Neural crest cell (in vitro differentiated cells): Measurements from ENCODE around the gene ABCA6. TPM values are rescaled to one million over a fixed set of nuclear protein-coding genes. Genes with fewer than 3 reads are reported as not detected.

Experiments
- DNase-seq: peaks from one replicate; pipeline ENCODE4 v3.0.0; 2021; ENCODE audit warnings: low read depth, mixed read lengths, low spot score
- H3K27ac Mint-ChIP-seq: one replicate; pipeline ENCODE4 v1.8.0; 2021; ENCODE audit warnings: mild to moderate bottlenecking, mixed read lengths; ENCODE audit not compliant: unreplicated experiment
- H3K27me3 Mint-ChIP-seq: 2 replicates; pipeline ENCODE4 v1.8.0; 2021; ENCODE audit warnings: low read depth, mild to moderate bottlenecking, mixed read lengths
- H3K36me3 Mint-ChIP-seq: 2 replicates; pipeline ENCODE4 v1.8.0; 2021; ENCODE audit warnings: low read depth, mild to moderate bottlenecking, mixed read lengths
- H3K4me1 Mint-ChIP-seq: 2 replicates; pipeline ENCODE4 v1.8.0; 2021; ENCODE audit warnings: mixed read lengths
- H3K4me3 Mint-ChIP-seq: one replicate; pipeline ENCODE4 v1.8.0; 2021; ENCODE audit warnings: mild to moderate bottlenecking, mixed read lengths
- H3K9me3 Mint-ChIP-seq: 2 replicates; pipeline ENCODE4 v1.8.0; 2021; ENCODE audit warnings: mixed read lengths
- microRNA-seq: library from miRNA; unstranded; fragments of <30 nt; microRNA quantifications from one replicate; pipeline ENCODE4, GENCODE V29; 2020
- total RNA-seq: library from RNA; stranded (reverse); gene quantifications from 2 replicates; pipeline ENCODE4 v1.2.1, GENCODE V29; 2021
- TF ChIP-seq, protein P1 (sequence below): fragments of 200-600 bp; sonication (generic); conservative IDR thresholded peaks from 2 replicates; pipeline ENCODE4 v1.5.0; 2021; ENCODE audit warnings: antibody characterized with exemption, mild to moderate bottlenecking

Gene ABCA6
- total RNA-seq, 1 donor from 2014 or later = 0.16 TPM

DNA sequence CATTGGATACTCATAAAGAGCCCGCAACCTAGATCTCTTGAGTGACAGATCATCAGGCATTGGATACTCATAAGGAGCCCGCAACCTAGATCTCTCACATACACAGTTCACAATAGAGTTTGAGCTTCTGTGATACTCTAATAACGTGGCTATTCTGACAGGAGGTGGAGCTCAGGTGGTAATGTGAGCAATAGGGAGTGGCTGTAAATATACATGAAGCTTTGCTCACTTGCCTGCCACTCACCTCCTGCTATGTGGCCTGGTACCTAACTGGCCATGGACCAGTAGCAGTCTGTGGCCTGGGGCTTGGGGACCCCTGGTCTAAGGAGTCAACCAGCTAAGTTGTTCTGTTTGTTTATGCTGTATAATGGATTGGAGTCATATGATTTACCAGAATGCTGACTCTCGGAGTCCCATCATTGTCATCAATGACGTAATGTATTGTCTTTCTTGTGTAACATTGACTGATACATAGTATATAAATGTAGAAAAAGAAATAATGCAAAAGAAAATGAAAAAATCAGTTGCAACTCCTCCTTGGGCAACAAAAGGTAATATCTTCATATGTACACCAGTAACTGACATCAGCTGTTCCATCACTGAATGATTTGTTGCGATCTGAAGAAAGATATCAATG, 98.5 kb downstream of the ABCA6 start:
- peaks cover 14% of the 10 kb centered on the region for H3K4me1 Mint-ChIP-seq
- TF ChIP-seq, protein P1, sequence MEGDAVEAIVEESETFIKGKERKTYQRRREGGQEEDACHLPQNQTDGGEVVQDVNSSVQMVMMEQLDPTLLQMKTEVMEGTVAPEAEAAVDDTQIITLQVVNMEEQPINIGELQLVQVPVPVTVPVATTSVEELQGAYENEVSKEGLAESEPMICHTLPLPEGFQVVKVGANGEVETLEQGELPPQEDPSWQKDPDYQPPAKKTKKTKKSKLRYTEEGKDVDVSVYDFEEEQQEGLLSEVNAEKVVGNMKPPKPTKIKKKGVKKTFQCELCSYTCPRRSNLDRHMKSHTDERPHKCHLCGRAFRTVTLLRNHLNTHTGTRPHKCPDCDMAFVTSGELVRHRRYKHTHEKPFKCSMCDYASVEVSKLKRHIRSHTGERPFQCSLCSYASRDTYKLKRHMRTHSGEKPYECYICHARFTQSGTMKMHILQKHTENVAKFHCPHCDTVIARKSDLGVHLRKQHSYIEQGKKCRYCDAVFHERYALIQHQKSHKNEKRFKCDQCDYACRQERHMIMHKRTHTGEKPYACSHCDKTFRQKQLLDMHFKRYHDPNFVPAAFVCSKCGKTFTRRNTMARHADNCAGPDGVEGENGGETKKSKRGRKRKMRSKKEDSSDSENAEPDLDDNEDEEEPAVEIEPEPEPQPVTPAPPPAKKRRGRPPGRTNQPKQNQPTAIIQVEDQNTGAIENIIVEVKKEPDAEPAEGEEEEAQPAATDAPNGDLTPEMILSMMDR = no peak
- no peak overlapping the region for H3K27ac Mint-ChIP-seq
- H3K36me3 Mint-ChIP-seq = peaks cover 6% of the 10 kb centered on the region
- peaks cover 9% of the 10 kb centered on the region for H3K9me3 Mint-ChIP-seq
- DNase-seq = no peak
- H3K4me3 Mint-ChIP-seq = no peak overlapping the region
- H3K27me3 Mint-ChIP-seq = no peaks in the 10 kb centered on the region

DNA sequence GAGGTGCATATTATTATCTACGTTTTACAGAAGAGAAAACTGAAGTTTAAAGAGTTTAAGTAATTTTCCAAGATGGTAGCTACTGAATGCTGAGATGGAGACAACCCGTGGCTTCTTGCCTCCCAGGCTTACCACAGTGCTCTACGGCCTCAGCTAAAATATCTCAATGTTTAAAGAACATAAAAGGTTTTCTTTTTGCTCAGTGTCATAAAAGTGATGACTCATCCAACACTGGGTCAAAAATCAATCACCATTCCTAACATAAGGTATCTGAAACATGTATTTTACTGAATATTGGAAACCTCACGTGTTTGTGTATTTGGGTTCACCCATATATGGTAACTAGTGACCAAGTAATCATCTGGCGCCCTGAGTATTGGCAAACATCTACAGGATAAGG, 99.4 kb downstream of the ABCA6 start:
- H3K4me1 Mint-ChIP-seq = peaks cover 6% of the 10 kb centered on the region
- TF ChIP-seq, protein P1 = no peak
- H3K27me3 Mint-ChIP-seq = no peaks in the 10 kb centered on the region
- no peak overlapping the region for H3K4me3 Mint-ChIP-seq
- no peak for DNase-seq
- H3K27ac Mint-ChIP-seq = no peak overlapping the region
- peaks cover 10% of the 10 kb centered on the region for H3K36me3 Mint-ChIP-seq
- peaks cover 10% of the 10 kb centered on the region for H3K9me3 Mint-ChIP-seq

DNA sequence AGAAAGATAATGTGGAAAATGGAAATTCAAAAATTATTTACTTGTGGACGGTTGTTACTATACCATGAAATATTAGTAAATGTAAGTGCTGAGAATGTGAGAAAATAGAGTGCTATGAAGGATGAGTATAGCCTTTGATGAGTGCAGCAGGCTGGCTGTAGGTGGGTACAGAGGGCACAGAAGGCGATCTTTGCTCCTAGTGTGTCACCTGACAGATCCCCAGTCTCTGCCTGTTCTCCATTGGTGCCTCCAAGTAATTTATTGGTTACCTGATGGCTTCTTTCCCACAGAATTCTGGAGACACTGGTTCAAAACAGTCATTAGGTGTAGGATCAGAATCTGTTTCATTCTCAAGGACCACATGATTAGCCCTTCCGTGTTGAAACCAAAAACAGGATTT, 109.9 kb downstream of the ABCA6 start:
- H3K27ac Mint-ChIP-seq = no peak overlapping the region
- no peak overlapping the region for H3K4me3 Mint-ChIP-seq
- TF ChIP-seq, protein P1 = no peak
- H3K9me3 Mint-ChIP-seq = peaks cover 6% of the 10 kb centered on the region
- H3K4me1 Mint-ChIP-seq = peaks cover 5% of the 10 kb centered on the region
- H3K36me3 Mint-ChIP-seq = peaks cover 7% of the 10 kb centered on the region
- no peaks in the 10 kb centered on the region for H3K27me3 Mint-ChIP-seq
- no peak for DNase-seq

DNA sequence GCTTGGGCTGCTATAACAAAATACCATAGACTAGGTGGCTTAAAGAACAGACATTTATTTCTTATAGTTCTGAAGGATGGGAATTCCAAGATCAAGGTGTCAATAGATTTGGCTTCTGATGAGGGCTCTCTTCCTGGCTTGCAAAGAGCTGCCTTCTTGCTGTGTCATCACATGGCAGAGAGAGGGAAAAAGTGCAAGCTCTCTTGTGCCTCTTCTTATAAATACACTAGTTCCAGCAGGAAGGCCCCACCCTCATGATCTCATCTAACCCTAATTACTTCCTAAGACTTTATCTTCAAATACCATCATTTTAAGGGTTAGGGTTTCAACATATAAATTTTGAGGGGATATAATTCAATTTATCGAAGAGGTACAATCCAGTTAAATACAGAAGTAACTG, 111.5 kb downstream of the ABCA6 start:
- TF ChIP-seq, protein P1 = no peak
- no peaks in the 10 kb centered on the region for H3K27me3 Mint-ChIP-seq
- no peak for DNase-seq
- H3K4me3 Mint-ChIP-seq = no peak overlapping the region
- H3K36me3 Mint-ChIP-seq = no peaks in the 10 kb centered on the region
- H3K9me3 Mint-ChIP-seq = no peaks in the 10 kb centered on the region
- no peak overlapping the region for H3K27ac Mint-ChIP-seq
- H3K4me1 Mint-ChIP-seq = peaks cover 5% of the 10 kb centered on the region

Small RNA genes lying within 50 kb of the gene (microRNA-seq; reads per million reads assigned to microRNA genes)
- gene MIR4524A (not detected), gene MIR4524B (not detected)

Other genes with a start within 250 kb of the ABCA6 start
- gene ABCA8, start 186.5 kb downstream of the ABCA6 start, total RNA-seq = 12.1 and 13.3 TPM in 2 replicates
- 1.3 and 2.3 TPM in 2 replicates for gene ABCA9, start 81.0 kb downstream of the ABCA6 start, total RNA-seq
- 0.64 and 0.82 TPM in 2 replicates for gene ABCA10, start 86.9 kb upstream of the ABCA6 start, total RNA-seq
- gene ABCA5, start 185.2 kb upstream of the ABCA6 start, total RNA-seq = 7.6 and 8.3 TPM in 2 replicates